Measurements from ENCODE around the gene AUTS2.

The AUTS2 gene

DNA sequence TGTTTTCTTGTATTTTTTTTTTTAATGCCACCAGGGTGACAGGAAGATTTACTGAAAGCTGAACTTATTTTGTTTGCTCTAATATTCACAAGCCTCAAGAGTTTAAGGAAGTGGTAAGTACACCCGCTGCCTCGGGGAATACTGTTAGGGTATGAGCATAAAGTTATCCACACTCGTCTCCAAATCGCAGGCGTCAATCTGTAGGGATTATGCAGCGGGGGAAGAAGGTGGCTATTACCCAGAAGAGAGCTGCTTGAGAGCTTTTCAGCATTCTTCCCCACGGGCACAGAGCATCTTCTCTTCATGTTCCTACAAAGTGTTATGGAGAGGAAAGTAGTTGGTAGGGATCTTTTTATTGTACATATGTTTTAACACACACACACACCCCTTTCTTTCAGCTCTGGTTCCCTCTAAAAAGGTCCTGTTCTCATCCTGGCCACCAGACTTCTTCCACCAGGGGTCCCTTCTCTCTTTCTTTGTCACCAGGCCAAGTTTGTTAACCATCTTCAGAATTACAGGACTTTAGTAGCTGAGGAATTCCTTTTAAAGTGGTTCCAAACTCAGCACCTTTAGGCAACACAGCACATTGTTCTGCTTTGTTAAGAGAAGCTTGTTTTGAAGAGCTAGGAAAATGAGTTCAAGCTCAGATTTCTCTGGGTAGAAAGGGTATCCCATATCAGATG, 1122.1 kb downstream of the AUTS2 start:
- ChIA-PET CTCF (interaction anchor here (0.8 kb wide), 1 partner anchor 22 kb away, joined by 4 read pairs; no protein-coding TSS in a partner anchor), POLR2A (no interaction called here)
- no peak for DNase-seq (ENCODE audit: low read depth, low spot score)
- TF ChIP-seq, protein P1, sequence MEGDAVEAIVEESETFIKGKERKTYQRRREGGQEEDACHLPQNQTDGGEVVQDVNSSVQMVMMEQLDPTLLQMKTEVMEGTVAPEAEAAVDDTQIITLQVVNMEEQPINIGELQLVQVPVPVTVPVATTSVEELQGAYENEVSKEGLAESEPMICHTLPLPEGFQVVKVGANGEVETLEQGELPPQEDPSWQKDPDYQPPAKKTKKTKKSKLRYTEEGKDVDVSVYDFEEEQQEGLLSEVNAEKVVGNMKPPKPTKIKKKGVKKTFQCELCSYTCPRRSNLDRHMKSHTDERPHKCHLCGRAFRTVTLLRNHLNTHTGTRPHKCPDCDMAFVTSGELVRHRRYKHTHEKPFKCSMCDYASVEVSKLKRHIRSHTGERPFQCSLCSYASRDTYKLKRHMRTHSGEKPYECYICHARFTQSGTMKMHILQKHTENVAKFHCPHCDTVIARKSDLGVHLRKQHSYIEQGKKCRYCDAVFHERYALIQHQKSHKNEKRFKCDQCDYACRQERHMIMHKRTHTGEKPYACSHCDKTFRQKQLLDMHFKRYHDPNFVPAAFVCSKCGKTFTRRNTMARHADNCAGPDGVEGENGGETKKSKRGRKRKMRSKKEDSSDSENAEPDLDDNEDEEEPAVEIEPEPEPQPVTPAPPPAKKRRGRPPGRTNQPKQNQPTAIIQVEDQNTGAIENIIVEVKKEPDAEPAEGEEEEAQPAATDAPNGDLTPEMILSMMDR (IDR thresholded peaks at IDR 0.05; ENCODE audit: insufficient read depth, low read length, missing control alignments) = no peak
- H3K4me3 ChIP-seq (ENCODE audit: low read depth, low read length) = no peak overlapping the region

DNA sequence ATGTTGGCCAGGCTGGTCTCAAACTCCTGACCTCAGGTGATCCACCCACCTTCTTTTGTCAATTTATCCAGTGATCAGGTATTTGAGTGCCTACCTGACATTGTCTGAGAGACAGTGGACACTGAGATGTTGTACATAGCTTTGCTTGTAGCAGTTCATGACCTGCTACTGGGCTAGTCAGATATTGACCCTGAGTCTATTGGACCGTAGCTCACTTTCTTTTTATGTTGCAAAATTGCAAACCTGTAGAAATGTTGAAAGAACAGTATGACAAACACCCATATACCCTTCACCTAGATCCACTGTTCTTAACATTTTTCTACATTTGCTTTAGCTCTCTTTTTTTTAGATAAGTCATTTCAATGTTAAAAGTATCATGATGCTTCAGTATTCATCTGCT, 1123.2 kb downstream of the AUTS2 start:
- no peak for DNase-seq (ENCODE audit: low read depth, low spot score)
- TF ChIP-seq, protein P1 (IDR thresholded peaks at IDR 0.05; ENCODE audit: insufficient read depth, low read length, missing control alignments) = no peak
- ChIA-PET POLR2A (no interaction called here), CTCF (interaction anchor here (0.9 to 1.3 kb wide), 2 partner anchors 23 to 25 kb away, joined by 4 read pairs; no protein-coding TSS in a partner anchor)
- no peak overlapping the region for H3K4me3 ChIP-seq (ENCODE audit: low read depth, low read length)

DNA sequence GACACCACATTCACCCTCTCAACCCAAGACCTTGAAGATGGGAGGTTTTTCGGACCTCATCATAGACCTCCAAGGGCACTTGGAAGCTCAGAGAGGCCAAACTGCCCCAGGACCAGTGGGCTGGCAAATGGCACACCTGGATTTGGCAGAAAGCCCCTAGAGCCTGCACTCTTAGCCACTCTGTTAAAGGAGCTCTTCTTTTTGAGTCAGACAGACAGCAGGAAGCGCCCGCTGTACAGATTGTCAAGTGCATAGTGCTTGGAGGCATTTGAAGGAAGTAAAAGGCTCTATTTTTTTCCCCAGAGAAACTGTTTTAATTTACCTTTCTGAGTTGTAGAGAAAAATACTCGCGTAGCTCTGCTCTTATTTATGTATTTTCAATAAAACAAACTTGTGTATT, 1125.1 kb downstream of the AUTS2 start:
- no peak for DNase-seq (ENCODE audit: low read depth, low spot score)
- ChIA-PET CTCF (interaction anchor here (1.0 to 1.2 kb wide), 3 partner anchors 9 to 13 kb away, joined by 3 to 6 read pairs (median 4); no protein-coding TSS in a partner anchor), POLR2A (no interaction called here)
- H3K4me3 ChIP-seq (ENCODE audit: low read depth, low read length) = no peak overlapping the region
- TF ChIP-seq, protein P1 (IDR thresholded peaks at IDR 0.05; ENCODE audit: insufficient read depth, low read length, missing control alignments) = no peak

DNA sequence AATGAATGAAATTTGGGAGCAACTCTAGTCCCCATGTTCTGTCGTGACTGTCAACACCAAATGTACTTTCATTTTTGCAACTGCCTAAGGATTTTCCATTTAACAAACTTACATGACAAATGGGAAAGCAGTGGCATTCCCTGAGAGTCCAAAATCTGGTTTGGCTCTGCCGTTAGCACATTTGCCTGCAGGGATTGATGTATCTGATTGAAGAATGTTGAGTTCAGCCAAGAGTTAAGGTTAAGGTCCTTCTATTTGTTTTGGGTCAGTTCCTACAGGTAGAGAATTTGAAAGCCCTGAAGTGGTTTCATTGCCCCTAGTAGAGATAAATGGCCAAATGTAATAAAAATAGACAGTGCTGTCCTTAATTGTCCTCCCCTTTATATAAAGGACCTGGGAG, 1127.2 kb downstream of the AUTS2 start:
- CTCF ChIA-PET = no interaction called here
- POLR2A ChIA-PET = no interaction called here
- TF ChIP-seq, protein P1 (IDR thresholded peaks at IDR 0.05; ENCODE audit: insufficient read depth, low read length, missing control alignments) = no peak
- H3K4me3 ChIP-seq (ENCODE audit: low read depth, low read length) = no peak overlapping the region
- DNase-seq (ENCODE audit: low read depth, low spot score) = no peak

DNA sequence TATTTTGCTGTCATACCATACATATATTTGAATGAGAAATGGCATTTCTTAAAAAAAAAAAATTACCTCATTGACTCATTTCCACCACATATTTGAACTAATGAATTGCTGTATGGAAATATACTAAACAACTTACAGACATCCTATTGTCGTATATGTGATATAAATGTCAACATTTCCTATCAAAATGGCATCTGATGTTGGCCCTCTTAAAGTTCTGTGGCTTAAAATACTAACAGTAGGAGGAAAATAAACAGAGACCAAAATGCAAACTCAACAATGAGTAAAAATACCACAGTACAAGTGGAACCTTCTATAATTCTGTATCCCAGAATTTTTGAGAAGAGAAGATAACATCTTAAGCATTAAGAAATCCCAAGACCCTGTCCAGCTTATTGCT, 1128.0 kb downstream of the AUTS2 start:
- POLR2A ChIA-PET = no interaction called here
- no peak for DNase-seq (ENCODE audit: low read depth, low spot score)
- no peak overlapping the region for H3K4me3 ChIP-seq (ENCODE audit: low read depth, low read length)
- TF ChIP-seq, protein P1 (IDR thresholded peaks at IDR 0.05; ENCODE audit: insufficient read depth, low read length, missing control alignments) = no peak
- CTCF ChIA-PET = interaction anchor here (0.6 kb wide), 1 partner anchor 54 kb away, joined by 3 read pairs; no protein-coding TSS in a partner anchor

DNA sequence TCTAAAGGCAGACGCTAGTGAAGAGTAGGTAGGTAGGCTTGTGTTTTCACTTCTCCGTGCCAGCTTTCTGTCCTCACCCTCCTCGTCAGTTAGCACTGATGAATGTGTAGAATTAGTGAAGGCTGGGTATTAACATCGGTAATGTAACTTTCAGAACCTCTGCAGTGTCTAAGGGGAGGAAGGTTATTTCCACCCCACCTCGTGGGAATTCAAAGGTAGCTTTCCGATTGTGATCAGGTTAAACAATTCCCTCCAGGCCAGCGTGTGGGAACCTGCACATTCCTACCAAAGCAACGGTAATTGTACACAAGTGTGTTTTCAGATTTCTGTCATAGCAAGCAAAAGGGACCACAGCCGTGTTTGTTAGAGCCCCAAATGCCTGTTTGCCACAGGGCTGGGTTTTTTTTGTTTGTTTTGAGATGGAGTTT, 1128.7 kb downstream of the AUTS2 start:
- ChIA-PET CTCF (no interaction called here), POLR2A (no interaction called here)
- no peak for DNase-seq (ENCODE audit: low read depth, low spot score)
- TF ChIP-seq, protein P1 (IDR thresholded peaks at IDR 0.05; ENCODE audit: insufficient read depth, low read length, missing control alignments) = no peak
- H3K4me3 ChIP-seq (ENCODE audit: low read depth, low read length) = no peak overlapping the region
